ENCODE data around the gene NFE2.

DNA sequence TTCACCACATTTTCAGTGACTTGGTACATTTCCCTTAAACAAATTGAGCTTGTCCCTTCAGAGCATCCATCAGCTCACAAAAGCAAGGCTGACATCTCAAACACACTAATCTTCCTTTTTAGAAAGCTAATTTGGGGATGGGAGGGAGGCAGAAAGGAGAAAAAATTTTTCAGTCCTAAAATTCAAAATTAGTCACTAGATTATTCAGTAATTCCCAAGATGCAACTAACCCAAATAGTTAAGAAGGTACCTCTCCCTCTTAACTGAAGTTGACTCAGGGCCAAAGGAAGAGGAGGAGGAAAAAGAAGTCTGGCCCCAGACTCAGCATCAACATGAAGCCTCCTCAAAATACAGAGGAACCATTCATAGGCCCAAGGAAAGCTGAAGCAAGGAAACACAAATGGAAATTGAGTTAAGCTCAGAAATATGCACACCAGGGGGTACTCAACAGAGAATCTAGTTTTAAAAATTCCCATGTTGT lies 42.6 kb downstream of the NFE2 start:
- TF ChIP-seq, protein P1, sequence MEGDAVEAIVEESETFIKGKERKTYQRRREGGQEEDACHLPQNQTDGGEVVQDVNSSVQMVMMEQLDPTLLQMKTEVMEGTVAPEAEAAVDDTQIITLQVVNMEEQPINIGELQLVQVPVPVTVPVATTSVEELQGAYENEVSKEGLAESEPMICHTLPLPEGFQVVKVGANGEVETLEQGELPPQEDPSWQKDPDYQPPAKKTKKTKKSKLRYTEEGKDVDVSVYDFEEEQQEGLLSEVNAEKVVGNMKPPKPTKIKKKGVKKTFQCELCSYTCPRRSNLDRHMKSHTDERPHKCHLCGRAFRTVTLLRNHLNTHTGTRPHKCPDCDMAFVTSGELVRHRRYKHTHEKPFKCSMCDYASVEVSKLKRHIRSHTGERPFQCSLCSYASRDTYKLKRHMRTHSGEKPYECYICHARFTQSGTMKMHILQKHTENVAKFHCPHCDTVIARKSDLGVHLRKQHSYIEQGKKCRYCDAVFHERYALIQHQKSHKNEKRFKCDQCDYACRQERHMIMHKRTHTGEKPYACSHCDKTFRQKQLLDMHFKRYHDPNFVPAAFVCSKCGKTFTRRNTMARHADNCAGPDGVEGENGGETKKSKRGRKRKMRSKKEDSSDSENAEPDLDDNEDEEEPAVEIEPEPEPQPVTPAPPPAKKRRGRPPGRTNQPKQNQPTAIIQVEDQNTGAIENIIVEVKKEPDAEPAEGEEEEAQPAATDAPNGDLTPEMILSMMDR (IDR thresholded peaks at IDR 0.05), result no peak
- no peak for TF ChIP-seq POLR2AphosphoS5 (IDR thresholded peaks at IDR 0.05)
- no peak for TF ChIP-seq POLR2A (IDR thresholded peaks at IDR 0.05)
